CD4-positive, alpha-beta T cell (primary cell): ENCODE results near the gene TK1. TPM values are rescaled to one million over a fixed set of nuclear protein-coding genes. Genes with fewer than 3 reads are reported as not detected.

Experiments used
- ATAC-seq: fragments of 200-7000 bp; cut with Tn5 transposase; one replicate; pipeline ENCODE4 v1.10.0; 2022; ENCODE audit warnings: mild to moderate bottlenecking; ENCODE audit not compliant: poor library complexity
- CTCF ChIA-PET: fragments of 350-600 bp; sonication (Branson Sonifier 250); formaldehyde crosslinking; loops from one replicate; lab custom pipeline; 2021; ENCODE audit warnings: antibody characterized with exemption, inconsistent platforms; lab: Charles Lee
- POLR2A ChIA-PET: fragments of 350-600 bp; sonication (Branson Sonifier 250); formaldehyde crosslinking; loops from one replicate; lab custom pipeline; 2021; ENCODE audit warnings: antibody characterized with exemption, inconsistent platforms; lab: Charles Lee
- DNase-seq, 14 experiments: peaks; one replicate each; pipeline ENCODE4 v3.0.0-alpha.2; 2013 to 2020; ENCODE audit warnings: mixed read lengths in 2 of 14
- H3K27ac ChIP-seq, 2 donors: one replicate each; pipeline versions ENCODE4 v1.5.1 to v1.7.0; 2013; ENCODE audit warnings: low read length in 2 of 2, low read depth in 1 of 2, mild to moderate bottlenecking in 1 of 2
- H3K27me3 ChIP-seq, 2 experiments: 1 replicate in 1 of 2; 2 replicates in 1 of 2; pipeline versions ENCODE4 v1.6.1 to v1.7.0; 2013; ENCODE audit warnings: low read length in 2 of 2, control low read depth in 1 of 2, mild to moderate bottlenecking in 1 of 2, moderate library complexity in 1 of 2; ENCODE audit not compliant: insufficient read depth in 2 of 2, control insufficient read depth in 1 of 2
- H3K36me3 ChIP-seq: one replicate; pipeline ENCODE4 v1.6.1; 2013; ENCODE audit warnings: low read length, control low read depth; ENCODE audit not compliant: insufficient read depth
- H3K4me1 ChIP-seq: one replicate; pipeline ENCODE4 v1.6.1; 2013; ENCODE audit warnings: low read length, control low read depth; ENCODE audit not compliant: insufficient read depth
- H3K4me3 ChIP-seq: one replicate; pipeline ENCODE4 v1.5.1; 2013; ENCODE audit warnings: mild to moderate bottlenecking, low read length, moderate library complexity
- H3K9me3 ChIP-seq, 2 experiments: 1 replicate in 1 of 2; 2 replicates in 1 of 2; pipeline versions ENCODE4 v1.6.1 to v1.7.0; 2013; ENCODE audit warnings: low read length in 2 of 2, mild to moderate bottlenecking in 2 of 2, control low read depth in 1 of 2, moderate library complexity in 1 of 2; ENCODE audit not compliant: control insufficient read depth in 1 of 2, insufficient read depth in 1 of 2
- H3K27ac Mint-ChIP-seq: one replicate; pipeline ENCODE4 v1.8.0; 2020; ENCODE audit warnings: mixed read lengths
- H3K27me3 Mint-ChIP-seq: one replicate; pipeline ENCODE4 v1.8.0; 2021; ENCODE audit warnings: mixed read lengths
- H3K36me3 Mint-ChIP-seq: one replicate; pipeline ENCODE4 v1.8.0; 2021; ENCODE audit warnings: low read depth, mixed read lengths
- H3K4me1 Mint-ChIP-seq: one replicate; pipeline ENCODE4 v1.8.0; 2021; ENCODE audit warnings: low read depth, mixed read lengths
- H3K4me3 Mint-ChIP-seq: one replicate; pipeline ENCODE4 v1.8.0; 2020; ENCODE audit warnings: mild to moderate bottlenecking, mixed read lengths
- H3K9me3 Mint-ChIP-seq: one replicate; pipeline ENCODE4 v1.8.0; 2020; ENCODE audit warnings: mixed read lengths
- intact Hi-C, 2 experiments: fragments of 100-400 bp; cut with DNase I in 1 of 2; cut with micrococcal nuclease in 1 of 2; formaldehyde crosslinking; loops; one replicate each; pipeline versions ENCODE4 v1.15.1 to v1.9.0; 2023 to 2025; cut with DNase I, micrococcal nuclease
- total RNA-seq, 174 experiments: library from RNA in 2 of 174; stranded (reverse) in 2 of 174; gene quantifications; one replicate each; pipeline ENCODE4 v1.2.3 and lab custom pipeline; 2021 to 2026
- TF ChIP-seq, protein P1 (sequence below): fragments of 200-600 bp; IDR thresholded peaks from one replicate; pipeline ENCODE4 v1.8.0; 2022; ENCODE audit warnings: antibody characterized with exemption, mild to moderate bottlenecking

TK1 gene
- total RNA-seq, 2 experiments from 2014 or later, result 0.78 to 0.88 TPM

DNA sequence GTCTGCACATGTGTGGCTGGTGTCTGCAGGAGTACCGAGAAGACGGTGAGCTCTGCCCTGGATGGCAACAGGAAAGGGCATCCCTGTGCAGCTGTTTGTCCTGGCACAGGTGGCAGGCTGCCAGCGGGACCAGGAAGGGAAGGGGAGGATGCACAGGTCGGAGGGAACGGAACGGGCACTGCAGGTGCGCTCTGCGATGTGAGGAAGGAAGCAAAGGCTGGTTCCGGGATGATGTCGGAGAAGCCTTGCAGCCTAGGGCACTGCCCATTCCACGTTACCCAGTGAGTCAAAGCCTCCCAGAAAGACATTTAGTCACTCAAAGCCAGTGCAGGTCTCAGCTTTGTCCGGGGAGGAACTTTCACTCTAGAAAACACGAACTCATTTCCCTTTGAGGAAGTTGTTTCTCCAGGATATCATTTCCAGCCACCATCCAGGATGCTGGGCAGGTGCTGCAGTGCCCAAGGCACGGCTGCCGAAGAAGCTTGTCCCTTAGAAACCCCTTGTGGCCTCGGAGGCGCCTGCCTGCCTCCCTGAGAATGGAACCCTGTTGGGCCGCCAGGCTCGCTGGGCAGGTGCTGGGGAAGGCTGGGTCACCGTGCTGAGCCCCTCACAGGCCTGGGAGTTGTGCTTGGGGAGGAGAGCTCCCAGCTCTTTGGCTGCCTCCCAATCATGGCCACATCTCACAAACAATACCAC is 40.1 kb upstream of the TK1 start:
- ChIA-PET POLR2A (interaction anchor here (1.0 kb wide), 1 partner anchor 87 kb away, joined by 3 read pairs; no protein-coding TSS in a partner anchor), CTCF (interaction anchor here (1.2 kb wide), 1 partner anchor 50 kb away, joined by 4 read pairs; no protein-coding TSS in a partner anchor)
- Histone ChIP-seq H3K36me3 (no peaks in the 10 kb centered on the region), H3K4me1 (peaks cover 20% of the 10 kb centered on the region), H3K27me3 (peaks cover 30 to 33% of the 10 kb centered on the region in 2 experiments), H3K4me3 (no peak overlapping the region), H3K27ac (no peak overlapping the region), H3K9me3 (peaks cover 0 to 8% of the 10 kb centered on the region in 2 experiments)
- no peak for ATAC-seq
- no peak overlapping the region for H3K4me3 Mint-ChIP-seq
- no peaks in the 10 kb centered on the region for H3K36me3 Mint-ChIP-seq
- TF ChIP-seq, protein P1, sequence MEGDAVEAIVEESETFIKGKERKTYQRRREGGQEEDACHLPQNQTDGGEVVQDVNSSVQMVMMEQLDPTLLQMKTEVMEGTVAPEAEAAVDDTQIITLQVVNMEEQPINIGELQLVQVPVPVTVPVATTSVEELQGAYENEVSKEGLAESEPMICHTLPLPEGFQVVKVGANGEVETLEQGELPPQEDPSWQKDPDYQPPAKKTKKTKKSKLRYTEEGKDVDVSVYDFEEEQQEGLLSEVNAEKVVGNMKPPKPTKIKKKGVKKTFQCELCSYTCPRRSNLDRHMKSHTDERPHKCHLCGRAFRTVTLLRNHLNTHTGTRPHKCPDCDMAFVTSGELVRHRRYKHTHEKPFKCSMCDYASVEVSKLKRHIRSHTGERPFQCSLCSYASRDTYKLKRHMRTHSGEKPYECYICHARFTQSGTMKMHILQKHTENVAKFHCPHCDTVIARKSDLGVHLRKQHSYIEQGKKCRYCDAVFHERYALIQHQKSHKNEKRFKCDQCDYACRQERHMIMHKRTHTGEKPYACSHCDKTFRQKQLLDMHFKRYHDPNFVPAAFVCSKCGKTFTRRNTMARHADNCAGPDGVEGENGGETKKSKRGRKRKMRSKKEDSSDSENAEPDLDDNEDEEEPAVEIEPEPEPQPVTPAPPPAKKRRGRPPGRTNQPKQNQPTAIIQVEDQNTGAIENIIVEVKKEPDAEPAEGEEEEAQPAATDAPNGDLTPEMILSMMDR, result no peak
- peaks cover 15% of the 10 kb centered on the region for H3K4me1 Mint-ChIP-seq
- no peak overlapping the region for H3K27ac Mint-ChIP-seq
- H3K9me3 Mint-ChIP-seq, result no peaks in the 10 kb centered on the region
- DNase-seq, result peak in 2 of 14 experiments; percentile 38 to 46
- peaks cover 22% of the 10 kb centered on the region for H3K27me3 Mint-ChIP-seq
- intact Hi-C loops, result no loop called here

DNA sequence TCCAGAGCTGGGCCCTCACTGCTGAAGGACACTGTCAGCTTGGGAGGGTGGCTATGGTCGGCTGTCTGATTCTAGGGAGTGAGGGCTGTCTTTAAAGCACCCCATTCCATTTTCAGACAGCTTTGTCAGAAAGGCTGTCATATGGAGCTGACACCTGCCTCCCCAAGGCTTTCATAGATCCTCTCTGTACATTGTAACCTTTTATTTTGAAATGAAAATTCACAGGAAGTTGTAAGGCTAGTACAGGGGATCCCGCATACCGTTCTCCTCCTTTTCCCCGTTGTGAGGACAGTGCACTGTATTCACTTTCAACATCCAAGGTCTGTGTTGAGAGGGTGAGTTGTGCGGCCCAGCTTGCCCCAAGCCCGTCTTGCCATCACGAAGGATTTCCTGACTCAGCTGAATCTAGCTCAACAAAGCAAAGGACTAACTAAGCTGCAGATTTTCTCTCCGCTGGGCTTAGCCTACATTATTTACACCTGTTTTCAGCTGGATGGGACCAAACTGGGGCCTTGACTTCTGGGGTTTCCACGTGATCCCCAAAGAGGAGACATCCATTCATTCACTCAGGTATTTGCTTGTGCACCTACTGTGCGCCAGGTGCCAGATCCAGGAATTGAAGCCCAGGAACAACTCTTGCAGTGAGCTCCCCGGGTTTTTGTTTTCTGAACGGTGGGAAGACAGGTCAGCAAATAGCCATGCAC is 39.4 kb upstream of the TK1 start:
- Mint-ChIP-seq H3K27me3 (peaks cover 21% of the 10 kb centered on the region), H3K4me3 (no peak overlapping the region), H3K36me3 (no peaks in the 10 kb centered on the region), H3K4me1 (peaks cover 15% of the 10 kb centered on the region), H3K9me3 (no peaks in the 10 kb centered on the region), H3K27ac (no peak overlapping the region)
- CTCF ChIA-PET, result interaction anchor here (1.1 to 1.2 kb wide), 2 partner anchors 25 to 50 kb away, joined by 4 read pairs; no protein-coding TSS in a partner anchor
- no peak overlapping the region for H3K4me3 ChIP-seq
- no peaks in the 10 kb centered on the region for H3K36me3 ChIP-seq
- intact Hi-C loops, result no loop called here
- peaks cover 16% of the 10 kb centered on the region for H3K4me1 ChIP-seq
- no peak for ATAC-seq
- peaks cover 0 to 4% of the 10 kb centered on the region in 2 experiments for H3K9me3 ChIP-seq
- H3K27ac ChIP-seq, result no peak overlapping the region
- no peak for DNase-seq
- H3K27me3 ChIP-seq, result peaks cover 26 to 28% of the 10 kb centered on the region in 2 experiments
- TF ChIP-seq, protein P1, result no peak
- POLR2A ChIA-PET, result interaction anchor here (1.0 kb wide), 2 partner anchors 32 to 88 kb away, joined by 3 read pairs; no protein-coding TSS in a partner anchor

DNA sequence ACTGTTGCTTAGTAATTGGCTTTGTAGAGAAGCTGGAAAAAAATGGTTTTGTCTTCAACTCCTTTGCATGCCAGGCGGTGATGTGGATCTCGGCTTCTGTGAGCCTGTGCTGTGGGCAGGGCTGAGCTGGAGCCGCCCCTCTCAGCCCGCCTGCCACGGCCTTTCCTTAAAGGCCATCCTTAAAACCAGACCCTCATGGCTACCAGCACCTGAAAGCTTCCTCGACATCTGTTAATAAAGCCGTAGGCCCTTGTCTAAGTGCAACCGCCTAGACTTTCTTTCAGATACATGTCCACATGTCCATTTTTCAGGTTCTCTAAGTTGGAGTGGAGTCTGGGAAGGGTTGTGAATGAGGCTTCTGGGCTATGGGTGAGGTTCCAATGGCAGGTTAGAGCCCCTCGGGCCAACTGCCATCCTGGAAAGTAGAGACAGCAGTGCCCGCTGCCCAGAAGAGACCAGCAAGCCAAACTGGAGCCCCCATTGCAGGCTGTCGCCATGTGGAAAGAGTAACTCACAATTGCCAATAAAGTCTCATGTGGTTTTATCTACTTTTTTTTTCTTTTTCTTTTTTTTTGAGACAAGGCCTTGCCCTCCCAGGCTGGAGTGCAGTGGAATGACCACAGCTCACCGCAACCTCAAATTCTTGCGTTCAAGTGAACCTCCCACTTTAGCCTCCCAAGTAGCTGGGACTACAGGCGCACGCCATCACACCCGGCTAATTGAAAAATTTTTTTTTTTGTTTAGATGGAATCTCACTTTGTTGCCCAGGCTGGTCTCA is 38.4 kb upstream of the TK1 start:
- ATAC-seq, result no peak
- Histone ChIP-seq H3K27me3 (peaks cover 17 to 18% of the 10 kb centered on the region in 2 experiments), H3K27ac (no peak overlapping the region), H3K9me3 (no peaks in the 10 kb centered on the region), H3K4me3 (no peak overlapping the region), H3K36me3 (no peaks in the 10 kb centered on the region), H3K4me1 (peaks cover 15% of the 10 kb centered on the region)
- Mint-ChIP-seq H3K36me3 (no peaks in the 10 kb centered on the region), H3K27me3 (peaks cover 13% of the 10 kb centered on the region), H3K4me3 (no peak overlapping the region), H3K9me3 (no peaks in the 10 kb centered on the region), H3K27ac (no peak overlapping the region), H3K4me1 (peaks cover 10% of the 10 kb centered on the region)
- TF ChIP-seq, protein P1, result no peak
- ChIA-PET POLR2A (interaction anchor here (1.0 kb wide), 1 partner anchor 33 kb away, joined by 3 read pairs; no protein-coding TSS in a partner anchor), CTCF (interaction anchor here (1.1 kb wide), 1 partner anchor 26 kb away, joined by 4 read pairs; no protein-coding TSS in a partner anchor)
- no peak for DNase-seq
- intact Hi-C loops, result no loop called here
